Mesothelial cell of epicardium (in vitro differentiated cells): ENCODE measurements around the gene SPSB4. TPM values are rescaled to one million over a fixed set of nuclear protein-coding genes. Genes with fewer than 3 reads are reported as not detected.
A peak's percentile ranks its signal among the peaks of the same experiment; 100 is the strongest.

Source experiments
- DNase-seq, 2 experiments: peaks; one replicate each; pipeline ENCODE4 v3.0.0; 2021; ENCODE audit warnings: low spot score in 2 of 2; ENCODE audit not compliant: unreplicated experiment in 2 of 2
- H3K27ac Mint-ChIP-seq: 2 replicates; pipeline ENCODE4 v1.8.0; 2021; ENCODE audit warnings: mixed read lengths
- H3K27me3 Mint-ChIP-seq: 2 replicates; pipeline ENCODE4 v1.8.0; 2021; ENCODE audit warnings: low read depth, mixed read lengths
- H3K36me3 Mint-ChIP-seq: 2 replicates; pipeline ENCODE4 v1.8.0; 2021; ENCODE audit warnings: mixed read lengths
- H3K4me1 Mint-ChIP-seq: 2 replicates; pipeline ENCODE4 v1.8.0; 2021; ENCODE audit warnings: mixed read lengths
- H3K4me3 Mint-ChIP-seq: 2 replicates; pipeline ENCODE4 v1.8.0; 2021; ENCODE audit warnings: mild to moderate bottlenecking, moderate library complexity, mixed read lengths
- H3K9me3 Mint-ChIP-seq: 2 replicates; pipeline ENCODE4 v1.8.0; 2021; ENCODE audit warnings: mixed read lengths
- CTCF ChIP-seq: fragments of 200-600 bp; sonication (generic); IDR thresholded peaks from one replicate; pipeline ENCODE4 v1.5.0; 2021; ENCODE audit warnings: antibody characterized with exemption; ENCODE audit not compliant: unreplicated experiment
- total RNA-seq: library from RNA; stranded (reverse); gene quantifications from 3 replicates; pipeline ENCODE4 v1.2.1, GENCODE V29; 2021

The SPSB4 gene
- total RNA-seq, 1 donor from 2014 or later, result 13.1 TPM

DNA sequence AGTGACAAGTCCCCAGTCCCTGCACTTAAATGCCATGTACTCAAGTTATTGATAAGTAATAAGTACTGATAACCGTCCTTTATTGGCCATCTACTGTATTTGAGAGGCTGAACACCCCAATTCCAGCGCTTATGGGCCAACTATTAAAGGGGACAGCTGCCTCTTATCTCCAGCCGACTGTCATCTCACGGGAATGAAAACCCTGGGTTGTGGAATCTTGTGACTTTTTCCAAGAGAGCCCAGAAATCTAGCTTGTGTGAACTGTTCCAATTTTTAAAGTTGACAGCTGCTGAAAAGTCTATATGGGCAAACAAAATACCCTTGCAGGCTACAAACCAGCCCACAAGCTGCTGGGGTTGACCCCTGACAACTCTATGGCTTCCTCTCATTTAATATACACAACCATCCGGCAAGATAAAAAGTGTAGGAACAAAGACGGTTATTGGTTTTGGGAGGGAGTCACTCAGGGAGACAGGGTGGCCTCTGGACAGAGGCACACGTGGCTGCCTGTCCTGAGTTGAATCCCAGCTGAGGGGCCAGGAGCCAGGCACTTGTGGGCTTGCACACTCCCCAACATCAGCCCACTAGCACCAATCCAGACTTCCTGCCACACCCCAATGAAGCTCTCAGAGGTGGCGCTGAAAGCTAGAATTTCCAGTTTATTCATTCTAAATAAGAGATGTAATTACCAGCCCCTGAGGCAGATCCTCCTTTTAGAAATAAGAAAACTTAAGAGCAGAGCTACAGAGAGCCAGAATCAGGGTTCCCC, 16.2 kb downstream of the SPSB4 start:
- peak overlapping the region; percentile 25 for H3K27ac Mint-ChIP-seq
- TF ChIP-seq CTCF, result no peak
- H3K36me3 Mint-ChIP-seq, result peaks cover 5% of the 10 kb centered on the region
- H3K4me3 Mint-ChIP-seq, result no peak overlapping the region
- no peaks in the 10 kb centered on the region for H3K9me3 Mint-ChIP-seq
- H3K4me1 Mint-ChIP-seq, result peaks cover 33% of the 10 kb centered on the region
- DNase-seq, result no peak
- no peaks in the 10 kb centered on the region for H3K27me3 Mint-ChIP-seq

DNA sequence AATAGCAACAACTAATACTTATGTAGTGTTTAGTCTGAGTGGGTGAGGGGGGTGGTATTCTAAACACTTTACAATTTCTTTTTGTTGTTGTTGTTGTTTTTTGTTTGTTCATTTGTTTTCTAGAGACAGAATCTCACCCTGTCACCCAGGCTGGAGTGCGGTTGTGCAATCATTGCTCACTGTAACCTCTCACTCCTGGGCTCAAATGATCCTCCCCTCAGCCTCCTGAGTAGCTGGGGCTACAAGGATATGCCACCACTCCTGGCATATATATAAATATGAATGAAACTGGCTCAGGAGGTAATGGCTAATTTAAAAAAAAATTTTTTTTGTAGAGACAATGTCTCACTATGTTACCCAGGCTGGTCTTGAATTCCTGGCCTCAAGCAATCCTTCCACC, 19.1 kb downstream of the SPSB4 start:
- DNase-seq, result no peak
- no peaks in the 10 kb centered on the region for H3K9me3 Mint-ChIP-seq
- H3K4me1 Mint-ChIP-seq, result peaks cover 45% of the 10 kb centered on the region
- H3K27ac Mint-ChIP-seq, result no peak overlapping the region
- peaks cover 5% of the 10 kb centered on the region for H3K36me3 Mint-ChIP-seq
- no peaks in the 10 kb centered on the region for H3K27me3 Mint-ChIP-seq
- no peak for TF ChIP-seq CTCF
- H3K4me3 Mint-ChIP-seq, result no peak overlapping the region

GRCh38 chr3:141070727-141071357, 19.7 kb downstream of the SPSB4 start:
- H3K4me3 Mint-ChIP-seq, result no peak overlapping the region
- TF ChIP-seq CTCF, result no peak
- H3K36me3 Mint-ChIP-seq, result peaks cover 5% of the 10 kb centered on the region
- H3K9me3 Mint-ChIP-seq, result no peaks in the 10 kb centered on the region
- H3K27ac Mint-ChIP-seq, result peak overlapping the region; percentile 90
- H3K27me3 Mint-ChIP-seq, result no peaks in the 10 kb centered on the region
- no peak for DNase-seq
- H3K4me1 Mint-ChIP-seq, result peaks cover 45% of the 10 kb centered on the region

DNA sequence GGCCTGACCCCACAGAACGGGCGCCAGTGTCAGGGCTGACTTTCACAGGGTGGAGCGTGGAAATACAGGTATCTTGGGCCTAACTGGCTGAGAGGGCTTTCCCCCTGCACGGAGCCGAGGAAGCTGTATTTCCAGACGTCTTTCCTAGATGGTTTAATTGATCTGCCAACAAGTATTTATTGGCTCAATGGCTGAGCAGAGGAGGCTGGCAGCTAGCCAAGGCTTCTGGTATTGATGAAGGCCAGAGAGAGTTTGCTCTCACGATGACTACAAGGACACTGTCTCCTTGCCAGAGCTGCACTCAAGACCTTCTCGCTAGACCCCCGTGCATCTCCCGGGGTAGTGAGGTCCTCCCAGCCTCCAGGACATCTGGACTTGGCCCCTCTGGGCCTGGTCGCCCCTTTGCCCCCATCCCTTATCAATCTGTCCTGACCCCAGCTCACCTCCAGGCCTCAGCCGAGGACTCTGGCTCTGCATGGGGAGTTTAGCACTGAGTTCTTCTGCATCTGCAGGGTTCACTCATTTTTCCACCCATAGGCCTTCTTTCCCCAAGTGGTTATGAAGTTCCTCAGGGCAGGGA, 20.6 kb downstream of the SPSB4 start:
- Mint-ChIP-seq H3K4me1 (peaks cover 54% of the 10 kb centered on the region), H3K27me3 (no peaks in the 10 kb centered on the region), H3K36me3 (peaks cover 3% of the 10 kb centered on the region), H3K9me3 (no peaks in the 10 kb centered on the region), H3K4me3 (no peak overlapping the region), H3K27ac (peak overlapping the region; percentile 71)
- DNase-seq, result no peak
- TF ChIP-seq CTCF, result no peak

DNA sequence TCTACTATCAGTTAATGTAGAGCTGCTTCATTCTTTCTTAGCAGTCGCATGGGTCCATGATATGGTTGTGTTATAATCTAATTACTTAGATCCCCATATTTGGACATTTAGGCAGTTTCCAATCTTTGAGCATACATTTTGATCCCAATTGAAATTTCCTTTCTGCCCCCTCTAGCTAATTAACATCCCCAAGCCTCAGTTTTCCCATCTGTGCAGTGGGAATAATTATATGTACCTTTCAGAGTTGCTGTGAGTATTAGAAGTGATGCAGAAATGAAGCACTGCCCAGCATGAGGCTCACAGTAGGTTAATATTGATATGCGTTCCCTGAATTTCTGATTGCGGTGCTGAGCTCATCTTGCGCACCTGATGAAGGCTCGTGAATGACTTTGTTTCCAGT, 21.8 kb downstream of the SPSB4 start:
- H3K4me1 Mint-ChIP-seq, result peaks cover 58% of the 10 kb centered on the region
- H3K4me3 Mint-ChIP-seq, result no peak overlapping the region
- no peak for TF ChIP-seq CTCF
- no peaks in the 10 kb centered on the region for H3K9me3 Mint-ChIP-seq
- no peaks in the 10 kb centered on the region for H3K27me3 Mint-ChIP-seq
- DNase-seq, result no peak
- H3K27ac Mint-ChIP-seq, result peak overlapping the region; percentile 71
- H3K36me3 Mint-ChIP-seq, result no peaks in the 10 kb centered on the region
